ENCODE data around the gene SPAG16. TPM values are rescaled to one million over a fixed set of nuclear protein-coding genes. Genes with fewer than 3 reads are reported as not detected.
"Not testable (repeated sequence)": the region's sequence is repeated elsewhere in the genome, so short reads cannot be mapped to it uniquely, and the experiment has no call there.

Gene SPAG16
- total RNA-seq, 1 donor, result 56.1 TPM

GRCh38 chr2:213265679-213266078 is 18.6 kb upstream of the SPAG16 start:
- no peak for TF ChIP-seq CTCF (IDR thresholded peaks at IDR 0.05; ENCODE audit: insufficient read depth, low read depth, low read length)
- no peak overlapping the region for H3K4me3 ChIP-seq (ENCODE audit: low read depth, low read length)
- DNase-seq (ENCODE audit: low read depth), result no peak

GRCh38 chr2:213266421-213266820 is 17.8 kb upstream of the SPAG16 start:
- DNase-seq (ENCODE audit: low read depth), result no peak
- no peak overlapping the region for H3K4me3 ChIP-seq (ENCODE audit: low read depth, low read length)
- TF ChIP-seq CTCF (IDR thresholded peaks at IDR 0.05; ENCODE audit: insufficient read depth, low read depth, low read length), result no peak

GRCh38 chr2:213271947-213272346 is 12.3 kb upstream of the SPAG16 start:
- no peak overlapping the region for H3K4me3 ChIP-seq (ENCODE audit: low read depth, low read length)
- no peak for DNase-seq (ENCODE audit: low read depth)
- no peak for TF ChIP-seq CTCF (IDR thresholded peaks at IDR 0.05; ENCODE audit: insufficient read depth, low read depth, low read length)

GRCh38 chr2:213274143-213274542 is 10.1 kb upstream of the SPAG16 start:
- no peak for TF ChIP-seq CTCF (IDR thresholded peaks at IDR 0.05; ENCODE audit: insufficient read depth, low read depth, low read length)
- no peak for DNase-seq (ENCODE audit: low read depth)
- H3K4me3 ChIP-seq (ENCODE audit: low read depth, low read length), result no peak overlapping the region

- no peak overlapping the region for H3K4me3 ChIP-seq (ENCODE audit: low read depth, low read length)
- no peak for DNase-seq (ENCODE audit: low read depth)
- no peak for TF ChIP-seq CTCF (IDR thresholded peaks at IDR 0.05; ENCODE audit: insufficient read depth, low read depth, low read length)
Measured at GRCh38 chr2:213275265-213275664, 9.0 kb upstream of the SPAG16 start.

GRCh38 chr2:213277134-213277533 is 7.1 kb upstream of the SPAG16 start:
- not testable (repeated sequence) for H3K4me3 ChIP-seq (ENCODE audit: low read depth, low read length); DNase-seq (ENCODE audit: low read depth)

- no peak for TF ChIP-seq CTCF (IDR thresholded peaks at IDR 0.05; ENCODE audit: insufficient read depth, low read depth, low read length)
- no peak overlapping the region for H3K4me3 ChIP-seq (ENCODE audit: low read depth, low read length)
- no peak for DNase-seq (ENCODE audit: low read depth)
Measured at GRCh38 chr2:213279116-213279620, 5.1 kb upstream of the SPAG16 start.

Data from fibroblast of villous mesenchyme (primary cell).